Loucy (cell line): ENCODE measurements around the gene CLDN14.
"Not testable (repeated sequence)": the region's sequence is repeated elsewhere in the genome, so short reads cannot be mapped to it uniquely, and the experiment has no call there.

ENCODE experiments used
- EZH2phosphoT487 ChIP-seq: fragments of 200-600 bp; IDR thresholded peaks from 2 replicates; pipeline ENCODE4 v1.6.1; 2018; ENCODE audit warnings: antibody characterized with exemption, mild to moderate bottlenecking, moderate library complexity, borderline replicate concordance
- TF ChIP-seq, protein P1 (sequence below): fragments of 200-600 bp; sonication (generic); conservative IDR thresholded peaks from 2 replicates; pipeline ENCODE4 v1.5.1; 2014; ENCODE audit warnings: mild to moderate bottlenecking, antibody characterized with exemption, low read length

DNA sequence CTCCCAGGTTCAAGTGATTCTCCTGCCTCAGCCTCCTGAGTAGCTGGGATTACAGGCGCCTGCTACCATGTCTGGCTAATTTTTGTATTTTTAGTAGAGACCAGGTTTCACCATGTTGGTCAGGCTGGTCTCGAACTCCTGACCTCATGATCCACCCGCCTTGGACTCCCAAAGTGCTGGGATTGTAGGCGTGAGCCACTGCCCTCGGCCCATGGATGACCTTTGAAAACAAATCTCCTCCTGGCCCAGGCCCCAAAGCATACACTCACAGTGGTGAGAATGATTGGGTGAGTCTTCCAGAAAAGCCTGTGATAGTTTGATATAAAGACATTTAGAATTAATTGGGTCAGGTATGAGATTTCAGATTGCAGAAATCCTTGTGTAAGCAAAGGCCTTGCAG lies 3.4 kb downstream of the CLDN14 start:
- TF ChIP-seq, protein P1, sequence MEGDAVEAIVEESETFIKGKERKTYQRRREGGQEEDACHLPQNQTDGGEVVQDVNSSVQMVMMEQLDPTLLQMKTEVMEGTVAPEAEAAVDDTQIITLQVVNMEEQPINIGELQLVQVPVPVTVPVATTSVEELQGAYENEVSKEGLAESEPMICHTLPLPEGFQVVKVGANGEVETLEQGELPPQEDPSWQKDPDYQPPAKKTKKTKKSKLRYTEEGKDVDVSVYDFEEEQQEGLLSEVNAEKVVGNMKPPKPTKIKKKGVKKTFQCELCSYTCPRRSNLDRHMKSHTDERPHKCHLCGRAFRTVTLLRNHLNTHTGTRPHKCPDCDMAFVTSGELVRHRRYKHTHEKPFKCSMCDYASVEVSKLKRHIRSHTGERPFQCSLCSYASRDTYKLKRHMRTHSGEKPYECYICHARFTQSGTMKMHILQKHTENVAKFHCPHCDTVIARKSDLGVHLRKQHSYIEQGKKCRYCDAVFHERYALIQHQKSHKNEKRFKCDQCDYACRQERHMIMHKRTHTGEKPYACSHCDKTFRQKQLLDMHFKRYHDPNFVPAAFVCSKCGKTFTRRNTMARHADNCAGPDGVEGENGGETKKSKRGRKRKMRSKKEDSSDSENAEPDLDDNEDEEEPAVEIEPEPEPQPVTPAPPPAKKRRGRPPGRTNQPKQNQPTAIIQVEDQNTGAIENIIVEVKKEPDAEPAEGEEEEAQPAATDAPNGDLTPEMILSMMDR = not testable (repeated sequence)
- not testable (repeated sequence) for TF ChIP-seq EZH2phosphoT487
